Midbrain (tissue), 1 donor: ENCODE measurements around the gene MINDY1.
A peak's percentile ranks its signal among the peaks of the same experiment; 100 is the strongest.

ENCODE experiments used
- DNase-seq: peaks from one replicate; lab custom pipeline; 2025; lab: John Stamatoyannopoulos, UW

The MINDY1 gene

DNA sequence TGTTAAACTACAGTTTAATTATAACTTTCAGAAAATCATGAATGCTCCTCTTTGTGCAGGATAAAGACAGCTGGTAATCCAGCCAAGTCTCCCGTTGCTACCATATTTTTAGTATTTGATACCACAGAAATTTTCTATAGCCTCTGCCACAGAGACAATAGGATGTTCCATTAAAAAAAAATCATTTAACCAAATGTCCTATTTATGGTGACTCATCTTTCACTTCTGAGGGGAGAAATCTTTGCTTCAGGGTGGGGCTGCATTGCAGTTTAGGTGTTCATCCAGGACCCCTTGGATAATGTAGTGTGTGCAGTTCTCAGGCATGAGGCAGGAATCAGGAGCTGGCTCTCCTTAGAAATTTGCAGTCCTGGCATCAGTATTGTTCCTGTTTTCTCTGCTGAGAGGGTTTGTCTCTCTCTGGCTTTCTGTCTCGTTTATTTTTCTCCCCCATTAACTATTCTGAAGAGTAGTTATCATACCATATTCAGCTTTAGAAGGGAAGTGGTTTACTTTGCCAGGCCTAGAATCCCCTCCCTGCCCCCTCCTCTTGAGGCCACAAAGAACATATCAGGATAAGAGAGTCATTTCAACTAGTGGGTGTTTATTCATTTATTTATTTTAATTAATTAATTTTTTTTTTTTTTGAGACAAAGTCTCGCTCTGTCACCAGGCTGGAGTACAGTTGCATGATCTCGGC, 4.6 kb upstream of the MINDY1 start:
- DNase-seq = no peak

DNA sequence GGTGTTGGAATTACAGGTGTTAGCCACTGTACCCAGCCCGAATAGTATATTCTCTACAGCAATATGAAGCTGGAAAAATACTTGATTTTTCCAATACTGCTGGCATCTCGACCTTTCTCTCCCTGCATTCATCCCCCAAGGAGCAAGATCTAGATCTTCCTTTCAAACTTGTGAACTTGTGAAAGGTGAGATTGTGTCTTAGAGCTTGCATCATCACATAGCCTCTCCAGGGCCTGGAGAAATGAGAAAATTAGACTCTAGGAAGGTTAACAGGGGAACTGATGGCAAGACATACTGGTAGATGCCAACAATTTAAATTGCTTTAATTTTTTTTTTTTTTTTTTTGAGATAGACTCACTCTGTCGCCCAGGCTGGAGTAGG, 3.6 kb upstream of the MINDY1 start:
- no peak for DNase-seq

- no peak for DNase-seq
Measured at GRCh38 chr1:151009674-151010345, 3.1 kb upstream of the MINDY1 start.

- DNase-seq = no peak
Measured at GRCh38 chr1:151009206-151009587, 2.5 kb upstream of the MINDY1 start.

- DNase-seq = peak; percentile 97
Measured at GRCh38 chr1:151008244-151009205, 1.8 kb upstream of the MINDY1 start, which contains the start of gene PRUNE1. Gene PRUNE1 (plus strand): TSS chr1:151008449. CDS start chr1:151008633, 184 bp downstream.

DNA sequence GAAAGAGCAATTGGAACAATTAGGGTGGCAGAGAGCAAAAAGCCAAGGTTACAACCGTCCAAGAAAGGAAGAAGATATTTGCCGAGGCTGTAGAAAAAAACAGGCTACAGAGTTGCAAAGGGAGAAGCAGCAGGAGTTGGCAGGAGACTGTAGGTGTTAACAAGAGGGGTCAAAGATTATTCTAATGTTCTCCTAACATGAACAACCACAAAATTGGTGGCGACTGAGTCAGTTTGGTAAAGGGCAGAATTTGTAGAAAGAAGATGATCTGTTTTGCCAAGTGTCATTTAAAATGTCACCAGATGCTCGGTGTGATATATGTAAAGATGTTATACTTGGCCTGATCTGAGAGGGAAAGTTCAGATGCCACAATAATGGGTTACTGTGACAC, 1.1 kb upstream of the MINDY1 start:
- peak; percentile 69 for DNase-seq

DNA sequence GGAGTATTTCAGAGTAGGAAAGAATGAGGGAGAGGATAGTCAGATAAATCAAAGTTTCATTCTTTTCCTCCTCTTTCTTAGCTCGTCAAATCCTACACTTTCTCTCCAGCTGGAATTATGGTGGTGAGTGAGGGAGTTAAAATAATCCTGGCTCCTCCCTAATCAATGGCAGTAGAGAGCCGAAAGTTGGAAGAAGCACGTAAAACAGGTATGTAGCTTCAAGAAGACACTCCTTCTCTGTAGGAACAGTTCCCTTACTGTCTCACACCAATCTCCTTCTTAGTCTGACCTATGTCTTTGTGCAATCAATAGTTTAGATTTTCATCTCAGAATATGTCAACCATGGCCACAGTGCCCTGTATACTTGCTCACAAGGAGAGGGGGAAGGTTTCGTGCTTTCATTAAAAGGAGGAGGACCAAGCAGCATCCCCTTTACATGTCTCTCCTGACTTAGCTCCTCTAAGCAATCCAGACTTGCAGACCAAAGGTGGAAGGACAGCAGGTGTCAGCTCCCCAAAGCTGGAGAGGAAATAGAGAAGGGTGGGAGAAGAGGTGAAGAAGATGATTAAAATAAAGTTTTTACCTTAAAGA, 878 bp downstream of the MINDY1 start:
- peak; percentile 38 for DNase-seq

- no peak for DNase-seq
Measured at GRCh38 chr1:151003180-151003579, 3.5 kb downstream of the MINDY1 start.

- DNase-seq = no peak
Measured at GRCh38 chr1:151002611-151003010, 4.1 kb downstream of the MINDY1 start.

DNA sequence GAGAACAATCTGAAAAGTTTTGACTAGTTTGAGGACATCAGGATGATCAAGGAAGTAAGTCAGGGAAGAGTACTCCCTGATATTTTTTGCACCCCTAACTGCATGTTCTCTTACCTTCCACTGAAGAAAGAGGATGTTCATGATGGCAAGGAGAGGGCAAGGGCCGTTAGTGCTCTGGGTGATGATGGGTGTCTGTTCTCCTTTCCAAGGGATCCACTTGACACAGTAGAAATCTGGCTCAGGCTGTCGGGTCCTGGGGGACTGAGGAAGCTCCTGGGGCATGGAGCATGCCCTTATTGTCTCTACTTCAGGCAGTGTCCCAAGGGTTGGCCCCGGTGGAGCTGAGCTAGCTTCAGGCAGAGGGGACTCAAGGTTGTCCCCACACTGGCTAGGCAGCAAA, 4.7 kb downstream of the MINDY1 start:
- DNase-seq = no peak

DNA sequence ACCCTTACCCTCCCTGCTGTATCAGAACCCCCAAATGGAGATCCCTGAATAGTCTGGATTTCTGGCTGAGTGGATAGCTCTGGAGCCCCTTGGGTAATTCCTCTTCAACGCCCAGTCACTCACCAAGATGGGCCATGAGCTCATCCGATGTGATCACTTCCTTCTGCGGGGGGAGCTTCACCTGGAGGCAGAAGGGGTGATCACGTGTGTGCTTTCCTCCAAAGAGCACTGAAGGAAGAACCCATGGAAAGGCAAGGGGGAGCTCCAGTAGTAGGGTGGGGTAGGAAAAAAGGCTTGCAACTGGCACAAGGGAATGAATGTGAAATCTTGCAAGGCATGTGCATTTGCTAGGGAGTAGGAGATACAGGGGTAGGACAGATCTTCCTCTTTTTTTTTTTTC, 5.1 kb downstream of the MINDY1 start:
- DNase-seq = no peak

DNA sequence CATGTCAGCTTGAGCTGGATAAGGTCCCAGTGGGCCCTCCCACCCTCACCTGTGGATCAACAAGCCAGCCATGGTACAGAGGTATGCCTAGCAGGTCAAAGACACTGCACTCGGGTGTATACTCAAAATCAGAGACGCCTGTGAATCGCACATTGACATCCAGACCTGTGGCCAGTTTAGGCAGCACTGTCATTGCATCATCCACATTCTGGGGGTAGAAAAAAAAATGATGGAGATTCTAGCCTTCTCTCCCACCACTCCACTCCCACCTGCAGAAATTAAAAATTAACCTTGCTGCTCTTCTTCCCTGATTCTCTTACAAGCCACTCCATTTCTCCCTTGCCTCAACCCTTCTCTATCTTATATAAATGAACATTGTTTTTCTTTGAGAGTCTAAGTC, 6.3 kb downstream of the MINDY1 start:
- DNase-seq = no peak

DNA sequence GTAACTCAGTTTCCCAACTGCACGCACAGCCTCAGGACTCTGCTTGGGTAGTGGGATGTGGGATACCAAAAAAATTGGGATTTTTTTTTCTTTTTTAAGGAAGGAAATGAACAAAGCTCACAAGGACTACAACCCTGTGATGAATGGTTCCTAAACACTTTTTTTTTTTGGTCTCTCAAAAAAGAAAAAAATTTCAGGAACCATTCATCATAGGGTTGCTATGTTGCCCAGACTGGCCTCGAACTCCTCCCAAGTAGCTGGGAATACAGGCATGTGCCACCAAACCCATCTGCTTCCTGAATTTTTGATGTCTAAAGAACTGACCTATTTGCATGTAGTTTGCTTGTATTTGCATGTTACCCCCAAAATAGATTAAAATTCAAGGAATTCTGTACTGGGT, 6.8 kb downstream of the MINDY1 start:
- no peak for DNase-seq

- peak; percentile 42 for DNase-seq
Measured at GRCh38 chr1:150999051-150999674, 7.5 kb downstream of the MINDY1 start.

- DNase-seq = no peak
Measured at GRCh38 chr1:150997949-150998348, 8.8 kb downstream of the MINDY1 start.

DNA sequence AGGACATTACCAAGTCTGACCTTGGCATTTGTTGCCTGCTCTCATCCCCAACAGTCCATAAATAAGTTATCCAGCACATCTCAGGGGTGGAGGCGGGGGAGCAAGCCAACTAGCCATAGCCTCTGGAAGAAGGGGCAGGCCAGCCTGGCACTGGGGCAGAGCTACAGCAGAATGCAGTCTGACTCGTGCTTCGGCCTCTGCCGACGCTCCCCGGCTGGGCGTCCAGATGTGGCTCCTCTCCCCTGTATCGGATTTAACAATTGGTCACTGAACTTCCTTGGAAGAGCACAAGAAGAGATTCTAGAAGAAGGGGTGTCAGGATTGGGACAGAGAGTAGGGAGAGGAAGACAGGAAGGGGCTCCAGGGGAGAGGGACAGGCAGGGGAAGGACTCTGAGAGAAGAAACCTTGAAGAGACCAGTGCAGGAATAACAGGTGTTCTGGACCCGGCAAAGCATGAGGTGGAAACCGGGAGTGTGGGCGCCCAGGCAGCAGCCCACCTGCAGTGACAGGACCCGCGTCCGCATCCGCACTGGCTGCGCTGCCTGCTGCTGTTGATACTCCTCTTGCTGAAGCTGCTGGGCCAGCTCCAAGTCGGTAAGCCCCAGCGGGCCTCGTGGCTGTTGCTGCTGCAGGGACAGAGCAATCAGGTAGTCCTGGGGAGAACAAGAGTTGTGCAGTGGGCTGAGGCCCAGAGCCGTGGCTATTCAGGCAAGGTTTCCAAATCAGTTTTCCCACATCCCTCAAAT, 9.4 kb downstream of the MINDY1 start:
- no peak for DNase-seq

- DNase-seq = peak; percentile 38
Measured at GRCh38 chr1:150995896-150996295, 10.8 kb downstream of the MINDY1 start.

DNA sequence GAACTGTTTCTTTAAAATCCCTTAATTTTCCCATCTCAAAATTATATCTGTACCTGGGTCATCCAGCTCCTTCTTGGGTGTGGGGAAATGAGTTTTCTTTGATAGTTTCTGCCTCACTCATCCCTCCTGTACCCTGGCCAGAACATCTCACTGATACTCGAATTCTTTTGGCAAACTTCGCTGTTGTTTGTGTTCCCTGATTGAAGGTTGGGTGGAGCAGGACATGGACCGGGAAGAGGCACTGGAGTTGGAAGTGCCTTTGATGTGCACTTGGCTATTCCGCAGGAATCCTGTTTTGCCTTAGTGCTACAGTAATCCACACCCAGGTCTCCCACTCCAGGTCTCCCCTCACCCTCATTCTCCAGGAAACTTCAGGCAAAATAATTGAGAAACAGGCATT, 11.2 kb downstream of the MINDY1 start:
- no peak for DNase-seq

- no peak for DNase-seq
Measured at GRCh38 chr1:150994248-150994647, 12.5 kb downstream of the MINDY1 start.

DNA sequence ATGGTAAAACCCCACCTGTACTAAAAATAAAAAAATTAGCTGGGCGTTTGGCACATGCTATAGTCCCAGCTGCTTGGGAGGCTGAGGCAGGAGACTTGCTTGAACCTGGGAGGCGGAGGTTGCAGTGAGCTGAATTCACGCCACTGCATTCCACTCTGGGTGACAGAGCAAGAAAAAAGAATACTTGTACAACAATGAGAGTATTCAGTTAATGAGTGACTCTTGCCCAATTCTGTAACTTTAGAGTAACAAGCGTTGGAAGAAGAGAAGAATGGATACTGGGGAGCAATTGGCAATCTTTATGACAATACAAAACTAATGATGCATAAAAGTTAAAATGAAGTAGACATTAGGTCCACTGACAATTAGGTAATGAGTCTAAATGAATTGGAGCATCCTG, 14.1 kb downstream of the MINDY1 start:
- no peak for DNase-seq

GRCh38 chr1:150987924-150988323, 18.8 kb downstream of the MINDY1 start:
- no peak for DNase-seq
